A673 (cell line): ENCODE data around the gene ZNF189.

Source experiments
- CTCF ChIP-seq: fragments of 300-800, 200-600 bp; sonication (generic); conservative IDR thresholded peaks from 2 replicates; pipeline ENCODE4 v1.5.1; 2017; ENCODE audit warnings: low read depth, mild to moderate bottlenecking, antibody characterized with exemption, low read length, moderate library complexity, mixed read lengths
- EZH2 ChIP-seq: fragments of 200-600 bp; sonication (generic); IDR thresholded peaks from 2 replicates; pipeline ENCODE4 v1.6.1; 2017; ENCODE audit warnings: borderline replicate concordance, low read depth, mild to moderate bottlenecking, mixed read lengths, antibody characterized with exemption, low read length; ENCODE audit not compliant: poor library complexity, severe bottlenecking

- TF ChIP-seq CTCF (no peak), EZH2 (no peak)
Measured at GRCh38 chr9:101352892-101353463, 45.7 kb upstream of the ZNF189 start.
